GM23338 (cell line): ENCODE results near the gene TYW5.

Experiments
- EZH2 ChIP-seq: fragments of 200-600 bp; sonication (generic); IDR thresholded peaks from one replicate; pipeline ENCODE4 v1.8.0; 2017; ENCODE audit warnings: antibody characterized with exemption, mild to moderate bottlenecking, low read depth; ENCODE audit not compliant: unreplicated experiment
- POLR2AphosphoS5 ChIP-seq: IDR thresholded peaks from 2 replicates; pipeline ENCODE4 v1.6.1; 2016; ENCODE audit warnings: antibody characterized with exemption, low read depth
- STAT1 ChIP-seq: IDR thresholded peaks from one replicate; pipeline ENCODE4 v1.6.1; 2016; ENCODE audit warnings: antibody characterized with exemption; ENCODE audit not compliant: unreplicated experiment
- ZNF331 ChIP-seq: fragments of 250-450 bp; sonication (Bioruptor Pico); IDR thresholded peaks from 2 replicates; pipeline ENCODE4 v1.5.0; 2020; ENCODE audit warnings: low read depth, mild to moderate bottlenecking, moderate library complexity
- TF ChIP-seq, protein P1 (sequence below): IDR thresholded peaks from one replicate; pipeline ENCODE4 v1.6.1; 2018; ENCODE audit warnings: antibody characterized with exemption; ENCODE audit not compliant: unreplicated experiment
- TF ChIP-seq, protein P2 (sequence below), 2 experiments: fragments of 200-600 bp in 1 of 2; sonication (generic) in 1 of 2; conservative IDR thresholded peaks; 2 replicates each; pipeline versions ENCODE4 v1.5.1 to v1.6.1; 2016 to 2017; ENCODE audit warnings: antibody characterized with exemption in 2 of 2, low read depth in 2 of 2, mild to moderate bottlenecking in 2 of 2, moderate library complexity in 1 of 2

DNA sequence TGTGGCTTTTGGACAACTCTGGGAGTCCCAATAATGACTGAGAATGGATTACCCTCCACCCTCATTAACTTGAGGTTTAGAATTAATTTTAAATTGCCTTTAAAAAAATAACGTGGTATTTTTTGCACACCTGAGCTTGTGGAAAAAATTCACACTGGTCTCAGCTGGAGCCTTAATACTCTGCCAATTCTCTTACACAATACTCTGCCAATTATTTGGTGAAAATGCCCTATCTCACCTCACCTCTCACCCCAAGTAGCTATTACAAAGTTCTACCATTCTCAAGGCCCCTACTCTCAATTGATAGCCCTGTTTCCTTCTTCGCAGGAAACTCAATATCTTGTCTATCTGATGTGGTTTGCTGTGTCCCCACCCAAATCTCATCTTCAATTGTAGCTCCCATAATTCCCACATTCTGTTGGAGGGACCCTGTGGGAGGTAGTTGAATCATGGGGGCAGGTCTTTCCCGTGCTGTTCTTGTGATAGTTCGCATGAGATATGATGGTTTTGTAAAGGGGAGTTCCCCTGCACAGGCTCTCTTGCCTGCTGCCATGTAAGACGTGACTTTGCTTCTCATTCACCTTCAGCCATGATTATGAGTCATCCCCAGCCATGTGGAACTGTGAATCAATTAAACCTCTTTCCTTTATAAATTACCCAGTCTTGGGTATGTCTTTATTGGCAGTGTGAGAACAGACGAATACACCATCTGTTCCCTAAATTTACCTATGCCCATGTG, 71.6 kb downstream of the TYW5 start:
- TF ChIP-seq, protein P1, sequence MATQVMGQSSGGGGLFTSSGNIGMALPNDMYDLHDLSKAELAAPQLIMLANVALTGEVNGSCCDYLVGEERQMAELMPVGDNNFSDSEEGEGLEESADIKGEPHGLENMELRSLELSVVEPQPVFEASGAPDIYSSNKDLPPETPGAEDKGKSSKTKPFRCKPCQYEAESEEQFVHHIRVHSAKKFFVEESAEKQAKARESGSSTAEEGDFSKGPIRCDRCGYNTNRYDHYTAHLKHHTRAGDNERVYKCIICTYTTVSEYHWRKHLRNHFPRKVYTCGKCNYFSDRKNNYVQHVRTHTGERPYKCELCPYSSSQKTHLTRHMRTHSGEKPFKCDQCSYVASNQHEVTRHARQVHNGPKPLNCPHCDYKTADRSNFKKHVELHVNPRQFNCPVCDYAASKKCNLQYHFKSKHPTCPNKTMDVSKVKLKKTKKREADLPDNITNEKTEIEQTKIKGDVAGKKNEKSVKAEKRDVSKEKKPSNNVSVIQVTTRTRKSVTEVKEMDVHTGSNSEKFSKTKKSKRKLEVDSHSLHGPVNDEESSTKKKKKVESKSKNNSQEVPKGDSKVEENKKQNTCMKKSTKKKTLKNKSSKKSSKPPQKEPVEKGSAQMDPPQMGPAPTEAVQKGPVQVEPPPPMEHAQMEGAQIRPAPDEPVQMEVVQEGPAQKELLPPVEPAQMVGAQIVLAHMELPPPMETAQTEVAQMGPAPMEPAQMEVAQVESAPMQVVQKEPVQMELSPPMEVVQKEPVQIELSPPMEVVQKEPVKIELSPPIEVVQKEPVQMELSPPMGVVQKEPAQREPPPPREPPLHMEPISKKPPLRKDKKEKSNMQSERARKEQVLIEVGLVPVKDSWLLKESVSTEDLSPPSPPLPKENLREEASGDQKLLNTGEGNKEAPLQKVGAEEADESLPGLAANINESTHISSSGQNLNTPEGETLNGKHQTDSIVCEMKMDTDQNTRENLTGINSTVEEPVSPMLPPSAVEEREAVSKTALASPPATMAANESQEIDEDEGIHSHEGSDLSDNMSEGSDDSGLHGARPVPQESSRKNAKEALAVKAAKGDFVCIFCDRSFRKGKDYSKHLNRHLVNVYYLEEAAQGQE, result no peak
- TF ChIP-seq, protein P2, sequence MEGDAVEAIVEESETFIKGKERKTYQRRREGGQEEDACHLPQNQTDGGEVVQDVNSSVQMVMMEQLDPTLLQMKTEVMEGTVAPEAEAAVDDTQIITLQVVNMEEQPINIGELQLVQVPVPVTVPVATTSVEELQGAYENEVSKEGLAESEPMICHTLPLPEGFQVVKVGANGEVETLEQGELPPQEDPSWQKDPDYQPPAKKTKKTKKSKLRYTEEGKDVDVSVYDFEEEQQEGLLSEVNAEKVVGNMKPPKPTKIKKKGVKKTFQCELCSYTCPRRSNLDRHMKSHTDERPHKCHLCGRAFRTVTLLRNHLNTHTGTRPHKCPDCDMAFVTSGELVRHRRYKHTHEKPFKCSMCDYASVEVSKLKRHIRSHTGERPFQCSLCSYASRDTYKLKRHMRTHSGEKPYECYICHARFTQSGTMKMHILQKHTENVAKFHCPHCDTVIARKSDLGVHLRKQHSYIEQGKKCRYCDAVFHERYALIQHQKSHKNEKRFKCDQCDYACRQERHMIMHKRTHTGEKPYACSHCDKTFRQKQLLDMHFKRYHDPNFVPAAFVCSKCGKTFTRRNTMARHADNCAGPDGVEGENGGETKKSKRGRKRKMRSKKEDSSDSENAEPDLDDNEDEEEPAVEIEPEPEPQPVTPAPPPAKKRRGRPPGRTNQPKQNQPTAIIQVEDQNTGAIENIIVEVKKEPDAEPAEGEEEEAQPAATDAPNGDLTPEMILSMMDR (conservative IDR thresholded peaks at IDR 0.05; ENCODE audit: low read depth in 2 of 2), result no peak
- TF ChIP-seq POLR2AphosphoS5, result no peak
- TF ChIP-seq ZNF331 (CRISPR knock-in tag), result no peak
- TF ChIP-seq EZH2, result no peak
- no peak for TF ChIP-seq STAT1
